ENCODE measurements around the gene LMO4.
A peak's percentile ranks its signal among the peaks of the same experiment; 100 is the strongest.

Gene LMO4

GRCh38 chr1:87318056-87318650 is 10.5 kb upstream of the LMO4 start:
- H3K27me3 ChIP-seq (ENCODE audit: insufficient read depth, low read length, poor library complexity): no peaks in the 10 kb centered on the region
- no peak overlapping the region for H3K4me3 ChIP-seq (ENCODE audit: low read length)
- H3K36me3 ChIP-seq (ENCODE audit: control insufficient read depth, insufficient read depth, low read length): no peaks in the 10 kb centered on the region
- H3K4me2 ChIP-seq (ENCODE audit: low read length): no peak overlapping the region
- no CpG with 5 or more reads among the region's 5 CpGs for WGBS (ENCODE audit: extremely low coverage, insufficient coverage, low lambda C conversion rate)
- no peak overlapping the region for H3K4ac ChIP-seq (ENCODE audit: low read depth, low read length)
- no peaks in the 10 kb centered on the region for H3K79me1 ChIP-seq (ENCODE audit: low read length)
- no peak for DNase-seq
- no peak overlapping the region for H3K18ac ChIP-seq (ENCODE audit: low read length)
- no peaks in the 10 kb centered on the region for H3K79me2 ChIP-seq (ENCODE audit: control insufficient read depth, insufficient read depth, low read length)
- no peak overlapping the region for H2BK120ac ChIP-seq (ENCODE audit: low read depth, low read length)
- no peak overlapping the region for H3K9ac ChIP-seq (ENCODE audit: low read length)
- no peak overlapping the region for H2BK5ac ChIP-seq (ENCODE audit: low read length)
- no peak overlapping the region for H2AK5ac ChIP-seq (ENCODE audit: low read length)
- H2BK15ac ChIP-seq (replicated peaks; ENCODE audit: low read depth): no peak overlapping the region
- no peak overlapping the region for H3K23ac ChIP-seq (ENCODE audit: low read length)
- H3K56ac ChIP-seq (ENCODE audit: low read length): no peak overlapping the region
- no peaks in the 10 kb centered on the region for H3K4me1 ChIP-seq (ENCODE audit: control insufficient read depth, low read depth, low read length)
- H4K8ac ChIP-seq (ENCODE audit: low read depth, low read length): no peak overlapping the region
- no peak overlapping the region for H4K5ac ChIP-seq (ENCODE audit: low read length)
- H3K27ac ChIP-seq (ENCODE audit: low read depth, low read length): no peak overlapping the region

DNA sequence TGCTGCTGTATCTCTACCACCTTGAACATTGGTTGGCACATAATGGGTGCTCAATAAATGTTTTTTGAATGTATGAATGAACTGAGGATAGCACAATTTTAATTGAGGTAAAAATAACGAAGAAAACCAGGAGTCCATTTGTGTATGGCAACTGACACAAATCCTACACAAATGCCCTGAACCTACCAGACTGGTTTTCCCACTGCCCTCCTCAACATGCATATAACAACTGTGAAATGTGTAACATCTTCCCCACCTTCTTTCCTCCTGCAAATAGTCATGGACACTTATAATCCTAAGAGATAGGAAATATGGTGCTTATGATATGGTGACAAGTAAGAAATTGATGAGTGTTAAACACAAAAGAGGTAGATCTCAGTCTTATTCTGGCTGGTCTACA is 9.9 kb upstream of the LMO4 start:
- no peak overlapping the region for H3K23ac ChIP-seq (ENCODE audit: low read length)
- H3K4me2 ChIP-seq (ENCODE audit: low read length): no peak overlapping the region
- no peak overlapping the region for H2BK15ac ChIP-seq (replicated peaks; ENCODE audit: low read depth)
- H3K56ac ChIP-seq (ENCODE audit: low read length): no peak overlapping the region
- no CpG with 5 or more reads among the region's 1 CpG for WGBS (ENCODE audit: extremely low coverage, insufficient coverage, low lambda C conversion rate)
- no peak for DNase-seq
- H3K36me3 ChIP-seq (ENCODE audit: control insufficient read depth, insufficient read depth, low read length): no peaks in the 10 kb centered on the region
- no peak overlapping the region for H3K9ac ChIP-seq (ENCODE audit: low read length)
- H3K79me2 ChIP-seq (ENCODE audit: control insufficient read depth, insufficient read depth, low read length): no peaks in the 10 kb centered on the region
- H4K5ac ChIP-seq (ENCODE audit: low read length): no peak overlapping the region
- no peaks in the 10 kb centered on the region for H3K4me1 ChIP-seq (ENCODE audit: control insufficient read depth, low read depth, low read length)
- no peak overlapping the region for H4K8ac ChIP-seq (ENCODE audit: low read depth, low read length)
- H3K27me3 ChIP-seq (ENCODE audit: insufficient read depth, low read length, poor library complexity): no peaks in the 10 kb centered on the region
- H2BK120ac ChIP-seq (ENCODE audit: low read depth, low read length): no peak overlapping the region
- H3K18ac ChIP-seq (ENCODE audit: low read length): no peak overlapping the region
- no peak overlapping the region for H2BK5ac ChIP-seq (ENCODE audit: low read length)
- no peak overlapping the region for H2AK5ac ChIP-seq (ENCODE audit: low read length)
- no peaks in the 10 kb centered on the region for H3K79me1 ChIP-seq (ENCODE audit: low read length)
- H3K4ac ChIP-seq (ENCODE audit: low read depth, low read length): no peak overlapping the region
- no peak overlapping the region for H3K4me3 ChIP-seq (ENCODE audit: low read length)
- H3K27ac ChIP-seq (ENCODE audit: low read depth, low read length): no peak overlapping the region

DNA sequence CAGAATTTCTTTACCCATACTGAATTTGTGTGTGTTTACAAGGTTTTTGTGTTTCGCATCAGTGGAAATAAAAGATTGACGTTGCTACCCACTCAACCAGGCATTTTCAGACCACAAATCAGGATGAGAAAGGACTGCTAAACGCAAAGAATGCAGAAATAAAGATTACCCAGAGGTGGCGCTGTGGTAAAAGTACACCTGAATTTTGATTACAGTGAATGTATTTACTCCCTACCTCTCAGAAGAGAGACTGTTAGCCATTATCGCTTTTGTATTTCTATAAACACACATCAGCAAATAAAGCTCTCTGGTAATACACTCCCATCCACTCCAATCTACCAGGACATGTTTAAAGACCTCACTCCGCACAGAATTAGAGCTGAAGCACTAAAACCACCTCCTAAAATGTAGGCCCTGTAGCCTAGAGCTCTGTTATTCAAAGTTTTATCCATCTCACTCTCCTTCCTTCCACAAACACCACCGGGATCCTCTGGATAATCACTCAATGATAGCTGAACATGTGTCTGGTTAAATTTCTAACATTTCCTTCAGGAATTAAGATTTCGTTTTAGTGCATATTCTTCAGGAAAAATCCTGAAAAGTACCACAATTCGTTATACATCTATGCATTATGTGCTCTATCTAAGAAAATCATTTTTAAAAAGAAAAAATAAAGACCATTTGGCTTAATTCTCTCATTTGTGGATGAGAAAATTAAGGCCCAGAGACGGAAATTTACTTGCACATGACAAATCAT is 2.5 kb upstream of the LMO4 start:
- peaks cover 4% of the 10 kb centered on the region for H3K79me2 ChIP-seq (ENCODE audit: control insufficient read depth, insufficient read depth, low read length)
- no peak overlapping the region for H4K8ac ChIP-seq (ENCODE audit: low read depth, low read length)
- H4K5ac ChIP-seq (ENCODE audit: low read length): no peak overlapping the region
- H3K36me3 ChIP-seq (ENCODE audit: control insufficient read depth, insufficient read depth, low read length): no peaks in the 10 kb centered on the region
- no peak overlapping the region for H2AK5ac ChIP-seq (ENCODE audit: low read length)
- no peak overlapping the region for H3K18ac ChIP-seq (ENCODE audit: low read length)
- no peak overlapping the region for H3K9ac ChIP-seq (ENCODE audit: low read length)
- H3K4ac ChIP-seq (ENCODE audit: low read depth, low read length): no peak overlapping the region
- peak; percentile 62 for DNase-seq
- no peak overlapping the region for H3K56ac ChIP-seq (ENCODE audit: low read length)
- H3K23ac ChIP-seq (ENCODE audit: low read length): no peak overlapping the region
- H2BK120ac ChIP-seq (ENCODE audit: low read depth, low read length): no peak overlapping the region
- no CpG with 5 or more reads among the region's 10 CpGs for WGBS (ENCODE audit: extremely low coverage, insufficient coverage, low lambda C conversion rate)
- no peak overlapping the region for H2BK5ac ChIP-seq (ENCODE audit: low read length)
- peaks cover 2% of the 10 kb centered on the region for H3K4me1 ChIP-seq (ENCODE audit: control insufficient read depth, low read depth, low read length)
- no peak overlapping the region for H3K4me2 ChIP-seq (ENCODE audit: low read length)
- no peak overlapping the region for H3K4me3 ChIP-seq (ENCODE audit: low read length)
- H2BK15ac ChIP-seq (replicated peaks; ENCODE audit: low read depth): no peak overlapping the region
- no peak overlapping the region for H3K27ac ChIP-seq (ENCODE audit: low read depth, low read length)
- no peaks in the 10 kb centered on the region for H3K79me1 ChIP-seq (ENCODE audit: low read length)
- no peaks in the 10 kb centered on the region for H3K27me3 ChIP-seq (ENCODE audit: insufficient read depth, low read length, poor library complexity)

- H2BK15ac ChIP-seq (replicated peaks; ENCODE audit: low read depth): no peak overlapping the region
- no peaks in the 10 kb centered on the region for H3K36me3 ChIP-seq (ENCODE audit: control insufficient read depth, insufficient read depth, low read length)
- H3K4me1 ChIP-seq (ENCODE audit: control insufficient read depth, low read depth, low read length): peaks cover 6% of the 10 kb centered on the region
- no peak overlapping the region for H3K4ac ChIP-seq (ENCODE audit: low read depth, low read length)
- H2BK5ac ChIP-seq (ENCODE audit: low read length): no peak overlapping the region
- no peak overlapping the region for H4K8ac ChIP-seq (ENCODE audit: low read depth, low read length)
- peak overlapping the region; percentile 83 for H3K27ac ChIP-seq (ENCODE audit: low read depth, low read length)
- peak overlapping the region; percentile 69 for H3K56ac ChIP-seq (ENCODE audit: low read length)
- no peaks in the 10 kb centered on the region for H3K27me3 ChIP-seq (ENCODE audit: insufficient read depth, low read length, poor library complexity)
- peak overlapping the region; percentile 33 for H3K4me3 ChIP-seq (ENCODE audit: low read length)
- peak; percentile 13 for DNase-seq
- H2AK5ac ChIP-seq (ENCODE audit: low read length): no peak overlapping the region
- peak overlapping the region; percentile 65 for H3K18ac ChIP-seq (ENCODE audit: low read length)
- WGBS (ENCODE audit: extremely low coverage, insufficient coverage, low lambda C conversion rate): no CpG with 5 or more reads among the region's 27 CpGs
- peaks cover 12% of the 10 kb centered on the region for H3K79me2 ChIP-seq (ENCODE audit: control insufficient read depth, insufficient read depth, low read length)
- peaks cover 2% of the 10 kb centered on the region for H3K79me1 ChIP-seq (ENCODE audit: low read length)
- H3K9ac ChIP-seq (ENCODE audit: low read length): peak overlapping the region; percentile 74
- H3K4me2 ChIP-seq (ENCODE audit: low read length): peak overlapping the region; percentile 4
- peak overlapping the region; percentile 52 for H2BK120ac ChIP-seq (ENCODE audit: low read depth, low read length)
- no peak overlapping the region for H3K23ac ChIP-seq (ENCODE audit: low read length)
- no peak overlapping the region for H4K5ac ChIP-seq (ENCODE audit: low read length)
Measured at GRCh38 chr1:87327376-87328271, 1.1 kb upstream of the LMO4 start.

DNA sequence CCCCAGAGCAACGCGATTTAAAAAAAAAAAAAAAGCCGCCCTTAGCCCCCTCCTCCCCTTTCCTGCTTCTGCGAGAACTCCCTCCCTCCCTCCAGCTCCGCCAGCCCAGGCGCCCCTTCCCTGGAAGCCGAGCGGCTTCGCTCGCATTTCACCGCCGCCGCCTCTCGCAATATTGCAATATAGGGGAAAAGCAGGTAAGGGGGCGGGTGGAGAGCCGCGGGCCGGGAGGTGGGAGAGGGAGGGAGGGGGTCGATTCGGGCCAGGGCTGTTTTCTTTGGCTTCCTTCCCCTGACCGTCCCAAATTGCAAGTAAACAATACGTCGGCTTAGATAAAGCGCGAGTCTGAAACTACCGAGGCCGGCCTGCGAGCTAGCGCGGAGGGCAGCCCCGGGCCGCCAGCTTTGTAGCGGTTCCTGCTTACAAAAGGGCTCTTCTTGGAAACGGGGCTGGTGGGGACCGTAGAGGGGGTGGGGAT is 408 bp downstream of the LMO4 start:
- no peak overlapping the region for H4K5ac ChIP-seq (ENCODE audit: low read length)
- H3K23ac ChIP-seq (ENCODE audit: low read length): no peak overlapping the region
- H2BK5ac ChIP-seq (ENCODE audit: low read length): no peak overlapping the region
- no peaks in the 10 kb centered on the region for H3K36me3 ChIP-seq (ENCODE audit: control insufficient read depth, insufficient read depth, low read length)
- peak overlapping the region; percentile 97 for H4K8ac ChIP-seq (ENCODE audit: low read depth, low read length)
- no peak overlapping the region for H2BK120ac ChIP-seq (ENCODE audit: low read depth, low read length)
- peak overlapping the region; percentile 72 for H3K9ac ChIP-seq (ENCODE audit: low read length)
- peak overlapping the region; percentile 70 for H3K4me3 ChIP-seq (ENCODE audit: low read length)
- H2AK5ac ChIP-seq (ENCODE audit: low read length): no peak overlapping the region
- H3K4me2 ChIP-seq (ENCODE audit: low read length): no peak overlapping the region
- H3K79me2 ChIP-seq (ENCODE audit: control insufficient read depth, insufficient read depth, low read length): peaks cover 19% of the 10 kb centered on the region
- WGBS (ENCODE audit: extremely low coverage, insufficient coverage, low lambda C conversion rate): no CpG with 5 or more reads among the region's 35 CpGs
- peak; percentile 77 for DNase-seq
- peaks cover 2% of the 10 kb centered on the region for H3K79me1 ChIP-seq (ENCODE audit: low read length)
- peak overlapping the region; percentile 81 for H3K56ac ChIP-seq (ENCODE audit: low read length)
- peak overlapping the region; percentile 84 for H3K18ac ChIP-seq (ENCODE audit: low read length)
- peak overlapping the region; percentile 83 for H3K4ac ChIP-seq (ENCODE audit: low read depth, low read length)
- peaks cover 8% of the 10 kb centered on the region for H3K4me1 ChIP-seq (ENCODE audit: control insufficient read depth, low read depth, low read length)
- peak overlapping the region; percentile 97 for H3K27ac ChIP-seq (ENCODE audit: low read depth, low read length)
- H3K27me3 ChIP-seq (ENCODE audit: insufficient read depth, low read length, poor library complexity): no peaks in the 10 kb centered on the region
- H2BK15ac ChIP-seq (replicated peaks; ENCODE audit: low read depth): no peak overlapping the region
